ENCODE data around the gene SPR.

Gene SPR

GRCh38 chr2:72937356-72937669 is 50.1 kb downstream of the SPR start:
- no peaks in the 10 kb centered on the region for H3K36me3 ChIP-seq (replicated peaks)
- no peak for TF ChIP-seq CTCF (IDR thresholded peaks at IDR 0.05; ENCODE audit: low read depth, low read length, missing control alignments)
- in situ Hi-C loops (cut with HindIII; ENCODE audit: low pct_ligation_motif_present, low sequenced_read_pairs): no loop called here
- no peak overlapping the region for H3K4me3 ChIP-seq (ENCODE audit: low read depth, low read length)
- no peak overlapping the region for H3K27ac ChIP-seq
- no peak for DNase-seq
- H3K27me3 ChIP-seq (replicated peaks): peaks cover 31% of the 10 kb centered on the region

- TF ChIP-seq CTCF (IDR thresholded peaks at IDR 0.05; ENCODE audit: low read depth, low read length, missing control alignments): peak; percentile 6
- DNase-seq: no peak
- Histone ChIP-seq H3K36me3 (replicated peaks) (no peaks in the 10 kb centered on the region), H3K27me3 (replicated peaks) (peaks cover 25% of the 10 kb centered on the region), H3K27ac (no peak overlapping the region), H3K4me3 (ENCODE audit: low read depth, low read length) (no peak overlapping the region)
- in situ Hi-C loops (cut with HindIII; ENCODE audit: low pct_ligation_motif_present, low sequenced_read_pairs): no loop called here
Observed at GRCh38 chr2:72938455-72938854, 51.2 kb downstream of the SPR start.

- in situ Hi-C loops (cut with HindIII; ENCODE audit: low pct_ligation_motif_present, low sequenced_read_pairs): no loop called here
- DNase-seq: no peak
- Histone ChIP-seq H3K36me3 (replicated peaks) (no peaks in the 10 kb centered on the region), H3K27me3 (replicated peaks) (peaks cover 16% of the 10 kb centered on the region), H3K27ac (no peak overlapping the region), H3K4me3 (ENCODE audit: low read depth, low read length) (no peak overlapping the region)
- TF ChIP-seq CTCF (IDR thresholded peaks at IDR 0.05; ENCODE audit: low read depth, low read length, missing control alignments): no peak
Observed at GRCh38 chr2:72940361-72940760, 53.2 kb downstream of the SPR start.

GRCh38 chr2:72940786-72941185 is 53.6 kb downstream of the SPR start:
- H3K36me3 ChIP-seq (replicated peaks): no peaks in the 10 kb centered on the region
- no peak overlapping the region for H3K4me3 ChIP-seq (ENCODE audit: low read depth, low read length)
- no peak overlapping the region for H3K27ac ChIP-seq
- in situ Hi-C loops (cut with HindIII; ENCODE audit: low pct_ligation_motif_present, low sequenced_read_pairs): no loop called here
- DNase-seq: peak; percentile 33
- no peak for TF ChIP-seq CTCF (IDR thresholded peaks at IDR 0.05; ENCODE audit: low read depth, low read length, missing control alignments)
- H3K27me3 ChIP-seq (replicated peaks): peaks cover 13% of the 10 kb centered on the region

Data from brain microvascular endothelial cell (primary cell).